GM12872 (cell line): ENCODE measurements around the gene PCDHGA12.

ENCODE experiments used
- TF ChIP-seq, protein P1 (sequence below): IDR thresholded peaks from 3 replicates; pipeline ENCODE4 v1.5.1; 2011; ENCODE audit warnings: low read depth, mild to moderate bottlenecking, low read length, moderate library complexity; ENCODE audit not compliant: insufficient read depth

PCDHGA12 gene

DNA sequence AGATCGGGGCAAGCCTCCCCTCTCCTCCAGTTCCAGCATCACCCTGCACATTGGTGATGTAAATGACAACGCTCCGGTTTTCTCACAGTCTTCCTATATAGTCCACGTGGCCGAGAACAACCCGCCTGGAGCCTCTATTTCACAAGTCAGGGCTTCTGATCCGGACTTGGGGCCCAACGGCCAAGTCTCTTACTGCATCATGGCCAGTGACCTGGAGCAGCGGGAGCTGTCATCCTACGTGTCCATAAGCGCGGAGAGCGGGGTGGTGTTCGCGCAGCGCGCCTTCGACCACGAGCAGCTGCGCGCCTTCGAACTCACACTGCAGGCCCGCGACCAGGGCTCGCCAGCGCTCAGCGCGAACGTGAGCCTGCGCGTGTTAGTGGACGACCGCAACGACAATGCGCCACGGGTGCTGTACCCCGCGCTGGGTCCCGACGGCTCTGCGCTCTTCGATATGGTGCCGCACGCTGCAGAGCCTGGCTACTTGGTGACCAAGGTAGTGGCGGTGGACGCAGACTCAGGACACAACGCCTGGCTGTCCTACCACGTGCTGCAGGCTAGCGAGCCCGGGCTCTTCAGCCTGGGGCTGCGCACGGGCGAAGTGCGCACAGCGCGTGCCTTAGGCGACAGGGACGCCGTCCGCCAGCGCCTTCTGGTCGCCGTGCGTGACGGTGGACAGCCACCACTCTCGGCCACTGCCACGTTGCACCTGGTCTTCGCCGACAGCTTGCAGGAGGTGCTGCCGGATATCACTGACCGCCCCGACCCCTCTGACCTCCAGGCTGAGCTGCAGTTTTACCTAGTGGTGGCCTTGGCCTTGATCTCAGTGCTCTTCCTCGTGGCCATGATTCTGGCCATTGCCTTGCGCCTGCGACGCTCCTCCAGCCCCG is 40.9 kb upstream of the PCDHGA12 start:
- TF ChIP-seq, protein P1, sequence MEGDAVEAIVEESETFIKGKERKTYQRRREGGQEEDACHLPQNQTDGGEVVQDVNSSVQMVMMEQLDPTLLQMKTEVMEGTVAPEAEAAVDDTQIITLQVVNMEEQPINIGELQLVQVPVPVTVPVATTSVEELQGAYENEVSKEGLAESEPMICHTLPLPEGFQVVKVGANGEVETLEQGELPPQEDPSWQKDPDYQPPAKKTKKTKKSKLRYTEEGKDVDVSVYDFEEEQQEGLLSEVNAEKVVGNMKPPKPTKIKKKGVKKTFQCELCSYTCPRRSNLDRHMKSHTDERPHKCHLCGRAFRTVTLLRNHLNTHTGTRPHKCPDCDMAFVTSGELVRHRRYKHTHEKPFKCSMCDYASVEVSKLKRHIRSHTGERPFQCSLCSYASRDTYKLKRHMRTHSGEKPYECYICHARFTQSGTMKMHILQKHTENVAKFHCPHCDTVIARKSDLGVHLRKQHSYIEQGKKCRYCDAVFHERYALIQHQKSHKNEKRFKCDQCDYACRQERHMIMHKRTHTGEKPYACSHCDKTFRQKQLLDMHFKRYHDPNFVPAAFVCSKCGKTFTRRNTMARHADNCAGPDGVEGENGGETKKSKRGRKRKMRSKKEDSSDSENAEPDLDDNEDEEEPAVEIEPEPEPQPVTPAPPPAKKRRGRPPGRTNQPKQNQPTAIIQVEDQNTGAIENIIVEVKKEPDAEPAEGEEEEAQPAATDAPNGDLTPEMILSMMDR = no peak

DNA sequence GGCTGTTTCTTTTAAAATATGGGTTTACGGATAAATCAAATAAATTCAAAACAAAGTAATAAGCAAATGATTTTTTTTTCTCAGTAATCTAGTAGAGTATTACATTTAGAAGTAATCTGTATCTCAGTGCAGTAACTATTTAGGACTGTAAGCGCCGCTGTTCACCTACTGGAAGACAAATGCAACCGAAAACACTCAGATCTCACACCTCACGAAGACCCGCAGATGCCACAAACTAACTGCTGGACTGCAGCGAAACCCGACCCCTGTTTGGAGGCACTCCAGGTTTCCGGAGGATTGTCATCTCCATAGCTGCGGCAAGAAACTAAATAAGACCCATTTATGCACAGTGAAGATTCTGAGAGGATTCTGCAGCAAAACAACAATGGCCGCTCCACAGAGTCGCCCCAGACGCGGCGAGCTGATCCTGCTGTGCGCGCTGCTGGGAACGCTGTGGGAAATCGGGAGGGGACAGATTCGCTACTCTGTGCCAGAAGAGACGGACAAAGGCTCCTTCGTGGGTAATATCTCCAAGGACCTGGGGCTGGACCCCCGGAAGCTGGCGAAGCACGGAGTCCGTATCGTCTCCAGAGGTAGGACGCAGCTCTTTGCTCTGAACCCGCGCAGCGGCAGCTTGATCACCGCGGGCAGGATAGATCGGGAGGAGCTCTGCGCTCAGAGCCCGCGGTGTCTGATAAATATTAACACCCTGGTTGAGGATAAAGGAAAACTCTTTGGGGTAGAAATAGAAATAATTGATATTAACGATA is 37.7 kb upstream of the PCDHGA12 start, which contains the start of gene PCDHGA8:
Gene PCDHGA8 (plus strand): TSS at position 205 of the 770 bp plus-strand sequence. CDS start 181 bp downstream, at position 386.
- TF ChIP-seq, protein P1 = 0 out of 3 replicates have a peak, but pooled peaks have one; percentile 12

DNA sequence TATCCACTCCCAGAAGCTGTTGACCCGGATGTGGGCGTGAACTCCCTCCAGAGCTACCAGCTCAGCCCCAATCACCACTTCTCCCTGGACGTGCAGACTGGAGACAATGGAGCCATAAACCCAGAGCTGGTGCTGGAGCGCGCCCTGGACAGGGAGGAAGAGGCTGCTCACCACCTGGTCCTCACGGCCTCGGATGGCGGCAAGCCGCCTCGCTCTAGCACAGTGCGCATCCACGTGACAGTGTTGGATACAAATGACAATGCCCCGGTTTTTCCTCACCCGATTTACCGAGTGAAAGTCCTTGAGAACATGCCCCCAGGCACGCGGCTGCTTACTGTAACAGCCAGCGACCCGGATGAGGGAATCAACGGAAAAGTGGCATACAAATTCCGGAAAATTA is 37.0 kb upstream of the PCDHGA12 start:
- TF ChIP-seq, protein P1 = no peak

DNA sequence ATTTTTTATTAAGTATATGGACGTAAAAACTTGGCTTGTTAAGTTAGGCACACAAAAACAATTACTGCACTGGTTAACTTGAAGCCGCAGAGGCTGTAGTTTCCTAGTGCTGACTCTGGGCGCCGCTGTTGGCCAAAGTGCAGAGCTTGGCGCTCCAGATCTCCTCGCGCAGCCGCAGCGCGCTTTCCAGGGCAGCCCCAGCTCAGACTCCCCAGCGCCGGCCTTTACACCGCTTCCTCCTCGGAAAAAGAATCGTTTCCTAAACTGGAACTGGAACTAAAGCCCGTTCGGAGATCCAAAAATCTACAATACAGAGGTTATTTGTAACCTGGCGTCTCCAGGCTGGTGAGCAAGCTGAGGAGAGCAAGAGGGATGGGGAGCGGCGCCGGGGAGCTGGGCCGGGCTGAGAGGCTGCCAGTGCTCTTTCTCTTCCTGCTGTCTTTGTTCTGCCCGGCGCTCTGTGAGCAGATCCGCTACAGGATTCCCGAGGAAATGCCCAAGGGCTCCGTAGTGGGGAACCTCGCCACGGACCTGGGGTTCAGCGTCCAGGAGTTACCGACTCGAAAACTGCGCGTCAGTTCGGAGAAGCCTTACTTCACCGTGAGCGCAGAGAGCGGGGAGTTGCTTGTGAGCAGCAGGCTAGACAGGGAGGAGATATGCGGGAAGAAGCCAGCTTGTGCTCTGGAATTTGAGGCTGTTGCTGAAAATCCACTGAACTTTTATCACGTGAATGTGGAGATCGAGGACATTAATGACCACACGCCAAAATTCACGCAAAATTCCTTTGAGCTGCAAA is 32.4 kb upstream of the PCDHGA12 start, which contains the start of gene PCDHGB5:
Gene PCDHGB5 (plus strand): TSS at position 192 of the 796 bp plus-strand sequence. CDS start 181 bp downstream, at position 373.
- TF ChIP-seq, protein P1 = peak; percentile 36; the same call in 1 of the 3 replicates

DNA sequence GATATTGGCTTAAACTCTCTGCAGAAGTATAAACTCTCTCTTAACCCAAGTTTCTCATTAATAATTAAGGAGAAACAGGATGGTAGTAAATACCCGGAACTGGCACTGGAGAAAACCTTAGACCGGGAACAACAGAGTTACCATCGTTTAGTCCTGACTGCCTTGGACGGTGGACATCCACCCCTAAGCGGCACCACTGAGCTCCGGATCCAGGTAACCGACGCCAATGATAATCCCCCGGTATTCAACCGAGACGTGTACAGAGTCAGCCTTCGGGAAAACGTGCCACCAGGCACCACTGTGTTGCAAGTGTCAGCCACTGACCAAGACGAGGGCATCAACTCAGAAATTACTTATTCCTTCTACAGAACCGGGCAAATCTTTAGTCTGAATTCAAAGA is 31.7 kb upstream of the PCDHGA12 start:
- TF ChIP-seq, protein P1 = no peak

DNA sequence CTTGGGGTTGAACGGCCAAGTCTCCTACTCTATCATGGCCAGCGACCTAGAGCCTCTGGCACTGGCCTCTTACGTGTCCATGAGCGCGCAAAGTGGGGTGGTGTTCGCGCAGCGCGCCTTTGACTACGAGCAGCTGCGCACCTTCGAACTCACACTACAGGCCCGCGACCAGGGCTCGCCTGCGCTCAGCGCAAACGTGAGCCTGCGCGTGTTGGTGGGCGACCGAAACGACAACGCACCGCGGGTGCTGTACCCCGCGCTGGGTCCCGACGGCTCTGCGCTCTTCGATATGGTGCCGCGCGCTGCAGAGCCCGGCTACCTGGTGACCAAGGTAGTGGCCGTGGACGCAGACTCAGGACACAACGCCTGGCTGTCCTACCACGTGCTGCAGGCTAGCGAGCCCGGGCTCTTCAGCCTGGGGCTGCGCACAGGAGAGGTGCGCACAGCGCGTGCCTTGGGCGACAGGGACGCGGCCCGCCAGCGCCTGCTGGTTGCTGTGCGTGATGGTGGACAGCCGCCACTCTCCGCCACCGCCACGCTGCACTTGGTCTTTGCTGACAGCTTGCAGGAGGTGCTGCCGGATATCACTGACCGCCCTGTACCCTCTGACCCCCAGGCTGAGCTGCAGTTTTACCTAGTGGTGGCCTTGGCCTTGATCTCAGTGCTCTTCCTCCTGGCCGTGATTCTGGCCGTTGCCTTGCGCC is 30.6 kb upstream of the PCDHGA12 start:
- TF ChIP-seq, protein P1 = no peak
